22Rv1 (cell line): ENCODE measurements around the gene GH1.

Source experiments
- H3K27ac ChIP-seq: fragments of 450-650 bp; 2 replicates; pipeline ENCODE4 v1.5.1; 2017
- CTCF ChIP-seq: fragments of 450-650 bp; IDR thresholded peaks from 2 replicates; pipeline ENCODE4 v1.5.1; 2017; ENCODE audit warnings: mild to moderate bottlenecking
- ZFX ChIP-seq: fragments of 450-650 bp; IDR thresholded peaks from 2 replicates; pipeline ENCODE4 v1.6.1; 2017; ENCODE audit warnings: antibody characterized with exemption, borderline replicate concordance

Gene GH1

GRCh38 chr17:63937920-63938319 lies 19.3 kb upstream of the GH1 start:
- H3K27ac ChIP-seq: no peak overlapping the region
- TF ChIP-seq CTCF (no peak), ZFX (no peak)

GRCh38 chr17:63937319-63937718 lies 18.7 kb upstream of the GH1 start:
- H3K27ac ChIP-seq: no peak overlapping the region
- TF ChIP-seq ZFX (no peak), CTCF (no peak)

- no peak overlapping the region for H3K27ac ChIP-seq
- TF ChIP-seq ZFX (no peak), CTCF (no peak)
Measured at GRCh38 chr17:63934183-63935112, 15.8 kb upstream of the GH1 start.

- TF ChIP-seq CTCF (no peak), ZFX (no peak)
- H3K27ac ChIP-seq: no peak overlapping the region
Measured at GRCh38 chr17:63933598-63933997, 15.0 kb upstream of the GH1 start.

- TF ChIP-seq ZFX (no peak), CTCF (no peak)
- H3K27ac ChIP-seq: no peak overlapping the region
Measured at GRCh38 chr17:63932721-63933120, 14.1 kb upstream of the GH1 start.

GRCh38 chr17:63931981-63932561 lies 13.4 kb upstream of the GH1 start, which contains the start of gene CD79B:
CD79B (minus strand) TSS chr17:63932331; CDS start chr17:63932261, 70 bp downstream.
- TF ChIP-seq ZFX (no peak), CTCF (no peak)
- no peak within 1 kb of the TSS for H3K27ac ChIP-seq
